ENCODE results near the gene GLI2.

The GLI2 gene

DNA sequence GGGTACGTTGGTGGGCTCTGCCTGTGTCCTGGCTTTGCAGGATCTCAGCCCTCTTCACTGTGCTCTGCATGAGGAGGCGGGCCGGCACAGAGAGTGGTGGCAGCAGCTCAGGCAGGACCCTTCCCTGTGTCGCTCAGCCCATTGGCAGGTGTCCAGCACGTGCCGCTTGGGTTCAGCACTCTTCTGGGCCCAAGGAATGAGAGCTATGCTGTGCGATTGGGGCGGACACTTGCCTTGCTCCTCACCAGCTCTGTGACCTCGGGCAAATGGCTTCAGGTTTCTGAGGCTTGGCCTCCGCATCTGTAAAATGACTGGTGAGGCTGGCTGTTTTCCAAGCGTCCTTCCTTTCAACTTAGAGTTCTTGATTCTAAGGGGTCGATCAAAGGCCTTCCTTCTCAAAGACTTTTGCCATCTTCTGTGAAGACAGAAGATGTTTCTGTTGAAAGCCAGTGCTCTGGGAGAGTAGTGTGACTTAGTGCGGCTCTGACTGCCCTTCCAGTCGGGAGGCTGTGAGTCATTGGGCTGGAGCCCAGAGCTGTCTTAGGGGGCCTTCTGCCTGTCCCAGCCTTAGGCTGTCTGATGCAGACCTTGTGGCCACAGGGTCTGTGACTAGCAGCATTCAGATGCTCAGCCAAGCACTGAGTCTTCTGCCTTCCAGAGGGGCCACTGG lies 35.6 kb downstream of the GLI2 start:
- TF ChIP-seq POLR2A (IDR thresholded peaks at IDR 0.05; ENCODE audit: low read depth, low read length), result no peak
- no peak for TF ChIP-seq PAX5 (IDR thresholded peaks at IDR 0.05; ENCODE audit: insufficient read depth, low read length, severe bottlenecking)
- TF ChIP-seq POU2F2 (IDR thresholded peaks at IDR 0.05; ENCODE audit: low read depth, low read length), result no peak
- TF ChIP-seq POLR2AphosphoS5 (IDR thresholded peaks at IDR 0.05; ENCODE audit: low read depth, low read length), result no peak
- no peak for TF ChIP-seq TAF1 (IDR thresholded peaks at IDR 0.05; ENCODE audit: low read depth, low read length)
- TF ChIP-seq SPI1 (IDR thresholded peaks at IDR 0.05; ENCODE audit: low read depth, low read length), result no peak
- DNase-seq (ENCODE audit: insufficient read length, low spot score) (no peak), FAIRE-seq (no peak)

DNA sequence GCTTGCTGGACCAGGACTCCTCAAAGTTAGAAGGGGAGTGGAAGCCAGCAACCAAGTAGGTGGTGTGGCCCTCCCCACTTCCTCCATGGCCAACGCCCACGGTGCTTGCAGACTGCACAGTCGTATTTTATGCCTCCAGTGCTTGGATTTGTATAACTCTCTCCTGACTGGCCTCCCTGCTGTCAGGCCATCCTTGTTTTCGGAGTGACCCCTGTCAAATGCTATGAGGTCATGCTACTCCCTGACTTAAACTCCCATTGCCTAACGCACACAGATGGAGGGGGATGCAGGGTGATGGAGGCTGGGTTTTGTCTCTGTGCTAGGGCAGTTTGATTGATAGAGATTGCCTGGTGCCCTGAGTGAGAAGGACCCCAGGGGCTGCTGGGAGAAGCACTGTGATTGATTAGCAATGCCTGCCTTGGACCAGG lies 36.1 kb downstream of the GLI2 start:
- FAIRE-seq, result no peak
- no peak for TF ChIP-seq POLR2AphosphoS5 (IDR thresholded peaks at IDR 0.05; ENCODE audit: low read depth, low read length)
- TF ChIP-seq POU2F2 (IDR thresholded peaks at IDR 0.05; ENCODE audit: low read depth, low read length), result no peak
- TF ChIP-seq PAX5 (IDR thresholded peaks at IDR 0.05; ENCODE audit: insufficient read depth, low read length, severe bottlenecking), result no peak
- TF ChIP-seq TAF1 (IDR thresholded peaks at IDR 0.05; ENCODE audit: low read depth, low read length), result no peak
- TF ChIP-seq SPI1 (IDR thresholded peaks at IDR 0.05; ENCODE audit: low read depth, low read length), result no peak
- TF ChIP-seq POLR2A (IDR thresholded peaks at IDR 0.05; ENCODE audit: low read depth, low read length), result no peak
- DNase-seq (ENCODE audit: insufficient read length, low spot score), result no peak

DNA sequence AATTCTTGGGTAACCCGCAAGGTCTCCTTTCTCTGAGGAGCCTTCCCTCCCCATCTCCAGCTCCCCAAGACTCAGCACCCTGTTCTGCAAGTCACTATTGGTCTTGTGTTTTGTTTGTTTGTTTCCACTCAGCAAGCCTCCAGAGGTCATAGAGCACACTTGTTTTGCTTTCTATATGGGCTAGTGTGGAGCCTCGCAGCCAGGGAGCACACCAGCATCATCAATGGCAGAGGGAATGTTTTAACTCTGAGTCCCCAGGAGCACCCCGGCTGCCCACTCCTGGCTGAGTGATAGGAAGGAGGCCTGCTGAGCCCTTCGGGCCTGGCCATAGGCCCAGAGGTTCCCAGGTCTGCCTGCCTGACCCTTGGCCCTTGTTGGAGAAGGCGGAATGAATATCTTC lies 36.6 kb downstream of the GLI2 start:
- FAIRE-seq (no peak), DNase-seq (ENCODE audit: insufficient read length, low spot score) (no peak)
- no peak for TF ChIP-seq POU2F2 (IDR thresholded peaks at IDR 0.05; ENCODE audit: low read depth, low read length)

DNA sequence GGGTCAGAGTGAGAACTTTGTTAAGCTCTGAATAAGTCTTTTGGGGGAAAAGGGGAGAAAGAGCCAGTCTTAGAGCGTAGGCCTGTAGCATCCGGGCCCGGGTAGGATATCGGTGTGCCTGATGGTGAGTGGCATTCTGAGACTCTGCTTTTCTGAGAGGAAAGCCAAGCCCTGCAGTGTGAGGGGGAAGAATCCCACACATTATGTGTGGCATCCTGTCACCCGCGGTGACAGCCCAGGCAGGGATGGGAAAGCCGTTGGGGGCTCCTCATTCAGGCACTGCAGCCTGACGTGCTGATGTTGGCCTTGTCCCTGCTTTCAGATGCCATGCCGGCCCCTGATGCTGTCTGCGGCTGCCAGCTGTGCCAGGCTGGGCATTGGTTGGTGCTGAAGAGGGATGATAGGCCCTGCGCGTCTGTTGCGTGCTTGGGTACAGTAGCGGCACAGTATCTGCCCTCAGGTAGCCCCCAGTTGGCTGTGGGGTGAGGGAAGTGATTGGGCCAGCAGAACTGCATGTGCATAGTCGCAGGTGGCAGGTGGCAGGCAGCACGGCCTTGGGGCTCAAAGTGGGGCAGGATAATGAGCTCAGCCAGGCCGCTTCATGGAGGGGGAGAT lies 37.6 kb downstream of the GLI2 start:
- DNase-seq (ENCODE audit: insufficient read length, low spot score), result no peak
- TF ChIP-seq POU2F2 (IDR thresholded peaks at IDR 0.05; ENCODE audit: low read depth, low read length) (no peak), TAF1 (IDR thresholded peaks at IDR 0.05; ENCODE audit: low read depth, low read length) (no peak), SPI1 (IDR thresholded peaks at IDR 0.05; ENCODE audit: low read depth, low read length) (no peak), PAX5 (IDR thresholded peaks at IDR 0.05; ENCODE audit: insufficient read depth, low read length, severe bottlenecking) (no peak), POLR2A (IDR thresholded peaks at IDR 0.05; ENCODE audit: low read depth, low read length) (no peak), POLR2AphosphoS5 (IDR thresholded peaks at IDR 0.05; ENCODE audit: low read depth, low read length) (no peak)
- FAIRE-seq, result no peak

DNA sequence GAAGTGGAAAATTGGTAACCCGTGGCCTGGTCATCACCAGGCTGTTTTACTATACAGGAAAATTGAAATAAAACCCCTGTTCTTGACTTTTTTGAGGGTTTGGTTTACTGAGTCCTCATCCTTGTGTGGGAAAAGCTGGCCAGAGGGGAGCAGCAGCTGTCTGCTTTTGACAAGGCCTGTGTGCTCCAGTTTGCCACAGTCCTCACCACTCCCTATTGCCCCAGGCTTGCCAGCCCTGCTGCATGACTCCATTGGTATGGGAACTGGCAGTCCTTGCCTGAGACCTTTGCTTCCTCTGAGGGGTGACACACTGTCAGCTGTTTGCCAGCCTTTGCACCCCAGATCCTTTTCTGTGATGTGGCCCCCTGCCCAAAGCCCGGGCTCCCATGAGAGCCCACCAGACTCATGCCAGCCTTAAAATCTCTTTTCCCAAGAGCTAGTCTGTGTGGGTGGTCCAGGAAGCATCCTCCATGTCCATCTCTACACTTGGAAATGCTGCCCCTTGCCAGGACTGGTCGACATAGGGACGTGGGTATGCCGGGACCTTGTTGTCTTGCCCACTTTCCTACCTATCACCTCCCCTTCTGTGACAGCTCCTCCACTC lies 39.0 kb downstream of the GLI2 start:
- no peak for TF ChIP-seq SPI1 (IDR thresholded peaks at IDR 0.05; ENCODE audit: low read depth, low read length)
- no peak for DNase-seq (ENCODE audit: insufficient read length, low spot score)
- no peak for FAIRE-seq

DNA sequence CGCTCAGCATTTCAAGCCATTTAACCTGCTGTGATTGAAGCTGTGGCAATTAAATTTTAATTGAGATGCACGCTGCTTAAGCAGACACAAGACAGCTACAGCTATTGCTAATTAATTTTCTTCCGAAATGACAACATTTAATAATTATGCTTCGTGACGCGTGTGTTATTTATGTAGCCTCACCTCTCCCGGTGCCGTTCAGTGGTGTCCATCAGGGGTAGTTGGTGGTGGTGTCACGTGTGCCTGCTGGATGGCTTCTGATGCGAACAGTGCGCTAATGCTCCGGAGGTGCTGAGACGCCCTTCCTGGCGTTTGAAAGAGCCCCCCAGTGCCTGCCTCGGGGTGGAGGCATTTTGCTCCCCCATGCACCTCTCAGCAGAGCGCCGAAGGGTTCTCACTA lies 39.5 kb downstream of the GLI2 start:
- TF ChIP-seq POU2F2 (IDR thresholded peaks at IDR 0.05; ENCODE audit: low read depth, low read length) (no peak), POLR2A (IDR thresholded peaks at IDR 0.05; ENCODE audit: low read depth, low read length) (no peak), TAF1 (IDR thresholded peaks at IDR 0.05; ENCODE audit: low read depth, low read length) (no peak), POLR2AphosphoS5 (IDR thresholded peaks at IDR 0.05; ENCODE audit: low read depth, low read length) (no peak), SPI1 (IDR thresholded peaks at IDR 0.05; ENCODE audit: low read depth, low read length) (no peak), PAX5 (IDR thresholded peaks at IDR 0.05; ENCODE audit: insufficient read depth, low read length, severe bottlenecking) (no peak)
- DNase-seq (ENCODE audit: insufficient read length, low spot score), result no peak
- FAIRE-seq, result no peak

DNA sequence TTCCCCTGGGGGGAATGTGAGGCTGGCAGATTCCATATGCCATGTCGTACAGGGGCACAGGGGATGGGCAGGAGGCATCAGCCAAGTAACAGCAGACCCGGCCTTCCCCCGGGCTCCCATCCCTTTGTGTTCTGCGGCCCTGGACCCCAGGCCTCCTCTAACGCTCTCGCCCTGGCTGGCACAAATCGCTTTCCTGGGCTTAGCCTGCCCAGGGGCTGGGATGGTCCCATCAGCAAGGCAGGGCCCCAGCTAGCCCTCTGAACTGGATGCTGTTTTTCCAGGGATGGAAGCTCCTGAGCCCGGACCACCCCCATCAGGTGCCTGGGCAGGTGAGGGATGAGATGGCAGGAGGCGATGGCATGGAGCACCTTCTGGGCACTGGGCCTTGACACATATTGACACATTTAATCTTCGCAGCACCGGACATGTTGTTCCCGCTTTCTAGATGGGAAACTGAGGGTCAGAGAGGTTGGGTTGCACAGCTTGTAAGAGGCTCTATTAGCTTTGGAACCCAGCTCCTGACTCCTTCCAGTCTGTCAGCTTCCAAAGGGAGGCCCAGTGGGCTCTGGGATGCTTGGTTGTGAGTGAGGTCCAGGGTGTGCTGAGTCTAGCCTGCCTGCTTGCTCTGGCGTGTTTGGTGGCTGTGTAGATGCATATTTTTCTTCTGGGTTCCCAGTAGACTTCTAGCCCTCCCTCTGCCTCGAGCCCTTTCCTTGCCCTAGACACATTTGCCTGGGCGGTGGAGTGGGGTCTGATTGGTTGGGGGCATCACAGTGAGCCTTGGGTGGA lies 40.3 kb downstream of the GLI2 start:
- DNase-seq (ENCODE audit: insufficient read length, low spot score), result no peak
- no peak for FAIRE-seq
- no peak for TF ChIP-seq POU2F2 (IDR thresholded peaks at IDR 0.05; ENCODE audit: low read depth, low read length)
- no peak for TF ChIP-seq PAX5 (IDR thresholded peaks at IDR 0.05; ENCODE audit: insufficient read depth, low read length, severe bottlenecking)
- TF ChIP-seq POLR2A (IDR thresholded peaks at IDR 0.05; ENCODE audit: low read depth, low read length), result no peak
- TF ChIP-seq SPI1 (IDR thresholded peaks at IDR 0.05; ENCODE audit: low read depth, low read length), result no peak
- no peak for TF ChIP-seq POLR2AphosphoS5 (IDR thresholded peaks at IDR 0.05; ENCODE audit: low read depth, low read length)
- no peak for TF ChIP-seq TAF1 (IDR thresholded peaks at IDR 0.05; ENCODE audit: low read depth, low read length)

DNA sequence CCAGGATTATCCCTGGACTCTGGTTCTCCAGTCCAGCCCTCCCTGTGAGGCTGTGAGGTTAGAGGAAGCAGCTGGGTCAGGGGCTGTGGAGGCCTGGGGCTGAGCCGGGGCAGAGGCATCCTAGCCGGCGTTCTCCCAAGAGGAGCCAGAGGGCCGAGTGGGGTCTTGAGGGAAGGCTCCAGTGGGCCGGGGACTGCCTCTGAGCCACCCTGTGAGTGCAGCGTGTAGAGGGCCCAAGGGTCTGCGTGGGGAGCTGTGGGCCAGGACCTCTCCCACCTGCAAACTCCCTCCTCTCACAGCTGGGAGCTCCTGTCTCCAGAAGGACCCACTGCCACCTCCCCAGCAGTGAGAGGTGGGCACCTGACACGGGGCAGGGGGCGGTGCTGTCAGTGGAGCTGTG lies 41.0 kb downstream of the GLI2 start:
- TF ChIP-seq POLR2A (IDR thresholded peaks at IDR 0.05; ENCODE audit: low read depth, low read length), result no peak
- TF ChIP-seq TAF1 (IDR thresholded peaks at IDR 0.05; ENCODE audit: low read depth, low read length), result no peak
- TF ChIP-seq POU2F2 (IDR thresholded peaks at IDR 0.05; ENCODE audit: low read depth, low read length), result no peak

DNA sequence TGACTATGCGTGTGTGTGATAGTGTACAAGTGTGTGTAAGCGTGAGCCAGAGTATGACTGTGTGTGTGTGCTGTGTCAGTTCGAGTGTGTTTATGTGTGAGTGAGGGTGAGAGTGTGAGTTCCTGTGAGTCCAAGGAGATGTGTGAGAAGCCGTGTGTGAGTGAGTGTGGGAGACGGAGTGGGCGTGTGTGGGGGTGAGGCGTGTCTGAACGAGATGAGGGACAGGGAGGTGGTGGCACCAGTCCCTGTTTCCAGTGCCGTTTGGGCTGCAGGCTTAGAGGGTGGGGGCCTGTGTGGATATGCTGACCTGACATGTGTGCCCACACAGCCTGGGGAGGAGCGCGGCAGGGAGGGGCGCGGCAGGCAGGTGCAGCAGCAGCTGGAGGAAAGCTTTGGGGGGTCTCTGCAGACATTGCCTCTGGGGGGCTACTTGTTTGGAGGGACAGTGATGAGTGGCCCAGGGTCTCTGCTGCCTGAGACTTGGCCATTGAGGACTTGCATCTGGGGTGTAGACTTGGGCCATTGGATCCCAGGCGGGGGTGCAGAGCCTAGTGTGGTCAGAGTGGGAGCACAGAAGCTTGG lies 41.6 kb downstream of the GLI2 start:
- FAIRE-seq, result peak; percentile 16
- no peak for TF ChIP-seq POU2F2 (IDR thresholded peaks at IDR 0.05; ENCODE audit: low read depth, low read length)
- no peak for DNase-seq (ENCODE audit: insufficient read length, low spot score)

More for the DNA sequence above, 41.0 kb downstream of the GLI2 start:
- FAIRE-seq (no peak), DNase-seq (ENCODE audit: insufficient read length, low spot score) (no peak)

DNA sequence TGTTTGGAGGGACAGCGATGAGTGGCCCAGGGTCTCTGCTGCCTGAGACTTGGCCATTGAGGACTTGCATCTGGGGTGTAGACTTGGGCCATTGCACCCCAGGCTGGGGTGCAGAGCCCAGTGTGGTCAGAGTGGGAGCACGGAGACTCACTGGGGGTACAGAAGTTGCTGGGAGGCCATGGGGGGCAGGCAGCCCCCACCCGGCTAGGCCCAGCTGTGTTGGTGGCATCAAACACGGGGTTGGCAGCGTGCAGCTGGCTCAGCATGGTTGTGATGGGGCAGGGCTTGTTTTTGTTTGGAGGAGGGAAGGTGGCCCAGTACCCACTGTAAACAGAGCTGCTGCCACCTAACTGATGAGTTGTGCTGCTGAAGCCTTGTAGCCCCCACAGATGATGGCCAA lies 42.1 kb downstream of the GLI2 start:
- DNase-seq (ENCODE audit: insufficient read length, low spot score) (no peak), FAIRE-seq (no peak)
- TF ChIP-seq PAX5 (IDR thresholded peaks at IDR 0.05; ENCODE audit: insufficient read depth, low read length, severe bottlenecking) (no peak), SPI1 (IDR thresholded peaks at IDR 0.05; ENCODE audit: low read depth, low read length) (no peak)
